Lower leg skin (tissue), 4 donors: ENCODE measurements around the gene CLDN2. TPM values are rescaled to one million over a fixed set of nuclear protein-coding genes. Genes with fewer than 3 reads are reported as not detected.

Experiments
- DNase-seq, 2 donors: peaks; one replicate each; pipeline ENCODE4 v3.0.0-alpha.2; 2019; ENCODE audit warnings: low spot score in 2 of 2
- H3K4me3 ChIP-seq: fragments of 200-600 bp; sonication (generic); 2 replicates; pipeline ENCODE4 v1.5.1; 2017; ENCODE audit warnings: mild to moderate bottlenecking, low read depth; ENCODE audit not compliant: poor library complexity, severe bottlenecking
- POLR2A ChIP-seq, 2 donors: fragments of 450-650 bp; IDR thresholded peaks; one replicate each; pipeline ENCODE4 v1.6.1; 2016 to 2017; ENCODE audit warnings: antibody characterized with exemption in 2 of 2, mild to moderate bottlenecking in 1 of 2, moderate library complexity in 1 of 2
- WGBS, 2 donors: methylation state at CpG; one replicate each; pipeline ENCODE4 v1.1.5; 2018; 5-methylcytosine and 5-hydroxymethylcytosine counted together
- intact Hi-C: fragments of 100-400 bp; cut with DNase I; formaldehyde crosslinking; loops from one replicate; pipeline ENCODE4 v1.15.0; 2023; ENCODE audit warnings: low total_unique reads
- total RNA-seq, 4 donors: library from RNA; depleted of rRNA; stranded (reverse); fragments of >200 nt; gene quantifications; one replicate each; pipeline ENCODE4 v1.1.0, GENCODE V29; 2016
- TF ChIP-seq, protein P1 (sequence below), 3 donors: fragments of 450-650 bp; IDR thresholded peaks; one replicate each; pipeline ENCODE4 v1.5.1; 2016; ENCODE audit warnings: antibody characterized with exemption in 3 of 3, mild to moderate bottlenecking in 3 of 3, moderate library complexity in 2 of 3

Gene CLDN2
- total RNA-seq, 4 donors from 2014 or later: not detected

DNA sequence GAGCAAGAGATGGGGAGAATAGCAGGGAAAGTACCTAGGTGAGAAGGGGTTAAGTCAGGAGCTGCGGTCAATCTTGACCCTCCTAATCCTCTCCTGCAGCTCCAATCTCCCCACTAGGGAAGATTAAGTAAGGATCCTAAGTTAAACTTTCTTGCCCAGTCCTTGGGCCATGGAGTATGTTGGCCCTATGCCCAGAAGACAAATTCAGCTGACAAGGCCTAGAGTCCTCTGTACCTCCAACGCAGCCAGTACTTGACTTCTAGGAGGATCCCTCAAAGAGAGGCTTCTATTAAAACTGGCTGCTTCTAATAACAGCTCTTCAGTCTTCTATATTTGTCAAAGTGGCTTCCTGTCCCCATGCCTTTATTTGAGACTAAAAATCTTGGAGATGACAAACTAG, 1.4 kb downstream of the CLDN2 start:
- intact Hi-C loops: no loop called here
- no peak for DNase-seq
- TF ChIP-seq, protein P1, sequence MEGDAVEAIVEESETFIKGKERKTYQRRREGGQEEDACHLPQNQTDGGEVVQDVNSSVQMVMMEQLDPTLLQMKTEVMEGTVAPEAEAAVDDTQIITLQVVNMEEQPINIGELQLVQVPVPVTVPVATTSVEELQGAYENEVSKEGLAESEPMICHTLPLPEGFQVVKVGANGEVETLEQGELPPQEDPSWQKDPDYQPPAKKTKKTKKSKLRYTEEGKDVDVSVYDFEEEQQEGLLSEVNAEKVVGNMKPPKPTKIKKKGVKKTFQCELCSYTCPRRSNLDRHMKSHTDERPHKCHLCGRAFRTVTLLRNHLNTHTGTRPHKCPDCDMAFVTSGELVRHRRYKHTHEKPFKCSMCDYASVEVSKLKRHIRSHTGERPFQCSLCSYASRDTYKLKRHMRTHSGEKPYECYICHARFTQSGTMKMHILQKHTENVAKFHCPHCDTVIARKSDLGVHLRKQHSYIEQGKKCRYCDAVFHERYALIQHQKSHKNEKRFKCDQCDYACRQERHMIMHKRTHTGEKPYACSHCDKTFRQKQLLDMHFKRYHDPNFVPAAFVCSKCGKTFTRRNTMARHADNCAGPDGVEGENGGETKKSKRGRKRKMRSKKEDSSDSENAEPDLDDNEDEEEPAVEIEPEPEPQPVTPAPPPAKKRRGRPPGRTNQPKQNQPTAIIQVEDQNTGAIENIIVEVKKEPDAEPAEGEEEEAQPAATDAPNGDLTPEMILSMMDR (IDR thresholded peaks at IDR 0.05): no peak
- TF ChIP-seq POLR2A (IDR thresholded peaks at IDR 0.05): no peak
- 80 to 96% methylated on average over 2 of the region's 2 CpGs for WGBS, 2 donors
- no peak overlapping the region for H3K4me3 ChIP-seq

DNA sequence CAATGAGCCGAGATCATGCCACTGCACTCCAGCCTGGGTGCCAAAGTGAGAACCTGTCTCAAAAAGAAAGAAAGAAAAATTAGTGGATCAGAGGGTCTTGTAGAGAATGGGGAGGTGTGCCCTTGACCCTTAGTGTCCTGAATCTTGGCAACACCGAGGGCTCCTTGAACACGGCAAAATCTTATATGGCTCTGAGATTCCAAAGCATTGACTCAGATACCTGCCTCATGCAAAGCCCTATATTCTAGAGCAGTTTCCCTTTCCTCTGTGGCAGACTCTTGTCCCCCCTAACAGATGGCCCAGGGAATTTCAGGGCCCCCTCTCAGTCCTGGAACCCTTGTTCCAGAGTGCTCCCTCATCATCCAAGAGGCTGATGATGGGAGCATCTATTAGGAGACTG, 6.8 kb downstream of the CLDN2 start:
- DNase-seq: no peak
- 78 to 92% methylated on average over 3 of the region's 3 CpGs for WGBS, 2 donors
- intact Hi-C loops: no loop called here
- no peak overlapping the region for H3K4me3 ChIP-seq
- TF ChIP-seq, protein P1 (IDR thresholded peaks at IDR 0.05): no peak
- TF ChIP-seq POLR2A (IDR thresholded peaks at IDR 0.05): no peak

DNA sequence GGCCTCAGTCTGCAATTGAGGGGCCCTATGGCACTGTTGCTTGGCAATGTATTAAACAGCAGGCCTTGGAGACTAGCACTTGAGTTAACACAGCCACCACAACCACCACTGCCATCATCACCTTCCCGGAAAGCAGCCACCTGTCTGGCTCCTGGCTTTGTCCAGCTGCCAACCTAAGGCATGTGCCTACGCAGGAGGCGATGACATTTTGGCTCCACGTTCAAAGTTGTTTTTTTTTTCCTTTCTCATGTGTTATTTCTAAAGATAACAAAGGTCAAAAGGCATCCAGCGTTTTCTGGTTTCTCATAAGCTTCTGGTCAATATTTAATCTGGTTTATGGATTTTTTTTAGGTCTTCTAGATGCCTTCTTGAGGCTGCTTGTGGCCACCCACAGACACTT, 7.5 kb downstream of the CLDN2 start:
- no peak for DNase-seq
- TF ChIP-seq, protein P1 (IDR thresholded peaks at IDR 0.05): no peak
- TF ChIP-seq POLR2A (IDR thresholded peaks at IDR 0.05): no peak
- intact Hi-C loops: no loop called here
- WGBS, 2 donors: 48 to 54% methylated on average over 5 of the region's 5 CpGs
- no peak overlapping the region for H3K4me3 ChIP-seq

DNA sequence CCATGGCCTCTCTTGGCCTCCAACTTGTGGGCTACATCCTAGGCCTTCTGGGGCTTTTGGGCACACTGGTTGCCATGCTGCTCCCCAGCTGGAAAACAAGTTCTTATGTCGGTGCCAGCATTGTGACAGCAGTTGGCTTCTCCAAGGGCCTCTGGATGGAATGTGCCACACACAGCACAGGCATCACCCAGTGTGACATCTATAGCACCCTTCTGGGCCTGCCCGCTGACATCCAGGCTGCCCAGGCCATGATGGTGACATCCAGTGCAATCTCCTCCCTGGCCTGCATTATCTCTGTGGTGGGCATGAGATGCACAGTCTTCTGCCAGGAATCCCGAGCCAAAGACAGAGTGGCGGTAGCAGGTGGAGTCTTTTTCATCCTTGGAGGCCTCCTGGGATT, 8.0 kb downstream of the CLDN2 start:
- WGBS, 2 donors: 54 to 100% methylated on average over 2 to 3 of the region's 4 CpGs
- H3K4me3 ChIP-seq: no peak overlapping the region
- DNase-seq: no peak
- intact Hi-C loops: no loop called here
- TF ChIP-seq, protein P1 (IDR thresholded peaks at IDR 0.05): no peak
- TF ChIP-seq POLR2A (IDR thresholded peaks at IDR 0.05): no peak

DNA sequence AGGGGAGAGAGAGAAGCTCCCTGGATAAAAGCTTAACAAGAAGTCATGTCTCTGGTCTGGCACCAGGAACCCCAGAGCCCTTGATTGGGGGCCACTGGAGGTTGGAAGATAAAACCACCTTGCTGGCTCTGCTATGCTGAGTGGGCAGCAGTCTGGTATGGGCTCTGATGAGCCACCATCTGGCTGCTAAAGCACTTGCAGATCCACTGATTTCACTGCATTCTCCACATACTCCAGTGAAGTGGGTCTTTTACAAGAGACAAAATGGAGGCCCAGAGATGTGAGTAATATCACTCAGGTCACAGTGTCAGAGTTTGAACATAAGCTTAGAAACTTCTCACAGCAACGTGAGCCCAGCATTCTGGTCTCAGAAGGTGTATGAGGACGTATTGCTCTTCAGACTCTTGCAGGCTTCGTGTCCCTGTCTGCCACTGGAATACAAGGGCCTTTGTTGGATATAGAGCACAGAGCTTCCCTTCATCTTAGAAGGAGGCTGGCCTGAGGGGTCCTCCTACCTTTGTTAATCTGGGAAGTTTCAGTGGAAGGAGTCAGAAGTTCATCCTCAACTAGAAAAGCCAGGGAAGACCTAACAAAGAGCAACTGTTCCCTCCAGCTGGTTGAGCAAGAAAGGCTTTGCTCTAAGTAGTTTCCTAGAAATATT, 11.8 kb downstream of the CLDN2 start:
- WGBS, 2 donors: 72 to 79% methylated on average over 3 of the region's 3 CpGs
- intact Hi-C loops: no loop called here
- H3K4me3 ChIP-seq: no peak overlapping the region
- DNase-seq: no peak
- no peak for TF ChIP-seq POLR2A (IDR thresholded peaks at IDR 0.05)
- TF ChIP-seq, protein P1 (IDR thresholded peaks at IDR 0.05): no peak

DNA sequence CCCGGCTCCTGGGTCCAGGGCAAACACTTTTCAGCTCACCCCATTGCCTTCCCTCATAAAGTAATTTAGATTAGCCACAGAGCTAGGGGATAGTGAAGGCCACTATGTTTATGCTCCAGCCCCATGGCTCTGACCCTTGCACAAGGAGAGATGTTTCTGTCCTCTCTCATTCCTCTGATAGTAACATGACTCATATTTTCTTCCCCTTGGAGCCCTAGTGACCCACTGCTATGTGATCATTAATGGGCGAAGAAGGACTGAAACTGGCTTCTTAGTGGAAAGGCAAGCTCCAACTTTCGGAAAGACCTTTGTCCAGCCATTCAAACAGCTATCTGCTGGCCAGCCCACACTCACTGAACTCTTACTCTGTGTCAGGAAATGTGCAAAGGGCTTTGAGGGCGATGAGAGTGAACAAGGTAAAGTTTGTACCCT, 12.3 kb downstream of the CLDN2 start:
- intact Hi-C loops: no loop called here
- no peak for TF ChIP-seq POLR2A (IDR thresholded peaks at IDR 0.05)
- TF ChIP-seq, protein P1 (IDR thresholded peaks at IDR 0.05): no peak
- WGBS, 2 donors: 61 to 87% methylated on average over 4 of the region's 4 CpGs
- no peak overlapping the region for H3K4me3 ChIP-seq
- no peak for DNase-seq
